Mesenchymal stem cell (in vitro differentiated cells and primary cell): ENCODE results near the gene CCPG1.
A peak's percentile ranks its signal among the peaks of the same experiment; 100 is the strongest.

ENCODE experiments used
- DNase-seq: peaks from one replicate; pipeline ENCODE4 v3.0.0-alpha.2; 2013
- H2AFZ ChIP-seq: one replicate; pipeline ENCODE4 v1.6.1; 2013; ENCODE audit warnings: low read depth, mild to moderate bottlenecking, control low read depth, inconsistent platforms, low read length, moderate library complexity
- H2AK5ac ChIP-seq: 2 replicates; pipeline ENCODE4 v1.6.1; 2013; ENCODE audit warnings: low read length, moderate library complexity, mild to moderate bottlenecking, inconsistent platforms; ENCODE audit not compliant: severe bottlenecking
- H2BK120ac ChIP-seq: one replicate; pipeline ENCODE4 v1.6.1; 2013; ENCODE audit warnings: low read depth, mild to moderate bottlenecking, inconsistent platforms, low read length, moderate library complexity
- H2BK12ac ChIP-seq, 2 experiments: one replicate each; pipeline ENCODE4 v1.6.1; 2013; ENCODE audit warnings: inconsistent platforms in 2 of 2, low read length in 2 of 2, mild to moderate bottlenecking in 2 of 2, moderate library complexity in 2 of 2, control low read depth in 1 of 2
- H2BK15ac ChIP-seq: one replicate; pipeline ENCODE4 v1.6.1; 2013; ENCODE audit warnings: mild to moderate bottlenecking, low read depth, inconsistent platforms; ENCODE audit not compliant: poor library complexity, severe bottlenecking
- H2BK5ac ChIP-seq: 2 replicates; pipeline ENCODE4 v1.6.1; 2013; ENCODE audit warnings: low read depth, mild to moderate bottlenecking, low read length, control low read depth, inconsistent platforms; ENCODE audit not compliant: poor library complexity, severe bottlenecking
- H3K14ac ChIP-seq, 2 experiments: one replicate each; pipeline ENCODE4 v1.6.1; 2013; ENCODE audit warnings: inconsistent platforms in 2 of 2, low read length in 2 of 2, control low read depth in 1 of 2, mild to moderate bottlenecking in 1 of 2, moderate library complexity in 1 of 2
- H3K18ac ChIP-seq, 2 experiments: one replicate each; pipeline ENCODE4 v1.6.1; 2013; ENCODE audit warnings: inconsistent platforms in 2 of 2, low read length in 2 of 2, control low read depth in 1 of 2, low read depth in 1 of 2, mild to moderate bottlenecking in 1 of 2
- H3K23ac ChIP-seq, 2 experiments: one replicate each; pipeline ENCODE4 v1.6.1; 2013; ENCODE audit warnings: inconsistent platforms in 2 of 2, low read length in 2 of 2, mild to moderate bottlenecking in 2 of 2, moderate library complexity in 2 of 2, control low read depth in 1 of 2
- H3K27ac ChIP-seq: 2 replicates; pipeline ENCODE4 v1.5.1; 2013; ENCODE audit warnings: mild to moderate bottlenecking, moderate library complexity, low read length, control low read depth, inconsistent platforms; ENCODE audit not compliant: poor library complexity, severe bottlenecking
- H3K27me3 ChIP-seq, 2 experiments: 2 replicates each; pipeline versions ENCODE4 v1.6.1 to v1.7.0; 2013; ENCODE audit warnings: low read length in 2 of 2, mild to moderate bottlenecking in 2 of 2, moderate library complexity in 2 of 2, control low read depth in 1 of 2, inconsistent platforms in 1 of 2; ENCODE audit not compliant: control insufficient read depth in 1 of 2, insufficient read depth in 1 of 2
- H3K36me3 ChIP-seq, 2 experiments: 2 replicates each; pipeline versions ENCODE4 v1.6.1 to v1.7.0; 2013; ENCODE audit warnings: low read length in 2 of 2, control low read depth in 1 of 2, inconsistent platforms in 1 of 2, low read depth in 1 of 2, mild to moderate bottlenecking in 1 of 2; ENCODE audit not compliant: insufficient read depth in 2 of 2, control insufficient read depth in 1 of 2
- H3K4ac ChIP-seq, 2 experiments: one replicate each; pipeline ENCODE4 v1.6.1; 2013; ENCODE audit warnings: inconsistent platforms in 2 of 2, low read length in 2 of 2, mild to moderate bottlenecking in 2 of 2, moderate library complexity in 2 of 2, control low read depth in 1 of 2, low read depth in 1 of 2
- H3K4me1 ChIP-seq: 2 replicates; pipeline ENCODE4 v1.6.1; 2013; ENCODE audit warnings: low read depth, low read length, control low read depth; ENCODE audit not compliant: control insufficient read depth, insufficient read depth
- H3K4me2 ChIP-seq: 2 replicates; pipeline ENCODE4 v1.6.1; 2013; ENCODE audit warnings: low read length, mild to moderate bottlenecking, inconsistent platforms; ENCODE audit not compliant: poor library complexity, severe bottlenecking
- H3K4me3 ChIP-seq, 2 experiments: 2 replicates each; pipeline versions ENCODE4 v1.5.1 to v1.7.0; 2013; ENCODE audit warnings: low read length in 2 of 2, mild to moderate bottlenecking in 2 of 2, control low read depth in 1 of 2, low read depth in 1 of 2; ENCODE audit not compliant: insufficient read depth in 1 of 2
- H3K79me1 ChIP-seq: replicated peaks from 2 replicates; pipeline ENCODE4 v1.6.1; 2013; ENCODE audit warnings: mild to moderate bottlenecking, control low read depth, low read length, inconsistent platforms; ENCODE audit not compliant: poor library complexity, severe bottlenecking
- H3K9ac ChIP-seq: 2 replicates; pipeline ENCODE4 v1.7.0; 2013; ENCODE audit warnings: mild to moderate bottlenecking, low read length, moderate library complexity
- H3K9me3 ChIP-seq: 2 replicates; pipeline ENCODE4 v1.7.0; 2013; ENCODE audit warnings: mild to moderate bottlenecking, low read length; ENCODE audit not compliant: control insufficient read depth
- H4K8ac ChIP-seq: one replicate; pipeline ENCODE4 v1.6.1; 2013; ENCODE audit warnings: inconsistent platforms, mild to moderate bottlenecking, low read length, moderate library complexity
- H4K91ac ChIP-seq: one replicate; pipeline ENCODE4 v1.6.1; 2013; ENCODE audit warnings: mild to moderate bottlenecking, low read length, inconsistent platforms
- WGBS: methylation state at CpG from one replicate; pipeline ENCODE4 v1.1.7; 2013; ENCODE audit warnings: mixed read lengths; 5-methylcytosine and 5-hydroxymethylcytosine counted together

Gene CCPG1

GRCh38 chr15:55327387-55327786, 80.8 kb downstream of the CCPG1 start:
- Histone ChIP-seq H4K8ac (no peak overlapping the region), H3K14ac (no peak overlapping the region), H3K9ac (no peak overlapping the region), H2AK5ac (no peak overlapping the region), H3K4me1 (no peaks in the 10 kb centered on the region), H4K91ac (no peak overlapping the region), H2BK120ac (no peak overlapping the region), H3K18ac (no peak overlapping the region), H2BK5ac (no peak overlapping the region), H3K79me1 (peaks cover 11% of the 10 kb centered on the region), H3K9me3 (no peaks in the 10 kb centered on the region), H3K4me3 (no peak overlapping the region), H3K27me3 (no peaks in the 10 kb centered on the region), H3K27ac (no peak overlapping the region), H3K36me3 (peaks cover 6 to 39% of the 10 kb centered on the region in 2 experiments), H2BK12ac (no peak overlapping the region), H3K23ac (no peak overlapping the region), H3K4me2 (no peak overlapping the region), H2AFZ (no peak overlapping the region), H2BK15ac (no peak overlapping the region), H3K4ac (no peak overlapping the region)
- 80% methylated on average over 1 of the region's 1 CpG for WGBS
- DNase-seq = no peak

- H2AK5ac ChIP-seq = no peak overlapping the region
- H3K4me1 ChIP-seq = peaks cover 5% of the 10 kb centered on the region
- H2BK120ac ChIP-seq = no peak overlapping the region
- no peak overlapping the region for H3K27ac ChIP-seq
- H3K4me2 ChIP-seq = no peak overlapping the region
- WGBS = 82% methylated on average over 4 of the region's 5 CpGs
- H3K18ac ChIP-seq = no peak overlapping the region
- peaks cover 0 to 11% of the 10 kb centered on the region in 2 experiments for H3K36me3 ChIP-seq
- no peak overlapping the region for H2BK12ac ChIP-seq
- no peak overlapping the region for H4K91ac ChIP-seq
- no peak overlapping the region for H3K14ac ChIP-seq
- H3K9me3 ChIP-seq = no peaks in the 10 kb centered on the region
- H3K4me3 ChIP-seq = no peak overlapping the region
- no peak overlapping the region for H2BK15ac ChIP-seq
- H2AFZ ChIP-seq = no peak overlapping the region
- no peak overlapping the region for H3K9ac ChIP-seq
- no peak overlapping the region for H3K4ac ChIP-seq
- peaks cover 17% of the 10 kb centered on the region for H3K79me1 ChIP-seq
- no peak overlapping the region for H2BK5ac ChIP-seq
- no peak overlapping the region for H3K23ac ChIP-seq
- H3K27me3 ChIP-seq = no peaks in the 10 kb centered on the region
- no peak overlapping the region for H4K8ac ChIP-seq
- DNase-seq = no peak
These were observed 85.7 kb downstream of the CCPG1 start for GRCh38 chr15:55322467-55322866.

- H2BK120ac ChIP-seq = no peak overlapping the region
- H3K14ac ChIP-seq = no peak overlapping the region
- no peak overlapping the region for H4K91ac ChIP-seq
- no peak overlapping the region for H4K8ac ChIP-seq
- no peak overlapping the region for H2AFZ ChIP-seq
- no peak overlapping the region for H3K4ac ChIP-seq
- no peak overlapping the region for H3K4me2 ChIP-seq
- H3K27ac ChIP-seq = no peak overlapping the region
- H2BK5ac ChIP-seq = no peak overlapping the region
- peaks cover 18% of the 10 kb centered on the region for H3K79me1 ChIP-seq
- no peak overlapping the region for H2BK12ac ChIP-seq
- H3K4me3 ChIP-seq = peak overlapping the region in 1 of 2 experiments; percentile 89
- peaks cover 0 to 9% of the 10 kb centered on the region in 2 experiments for H3K36me3 ChIP-seq
- no peaks in the 10 kb centered on the region for H3K27me3 ChIP-seq
- DNase-seq = no peak
- H2AK5ac ChIP-seq = no peak overlapping the region
- H3K4me1 ChIP-seq = peaks cover 8% of the 10 kb centered on the region
- WGBS = no CpG with 5 or more reads among the region's 1 CpG
- peak overlapping the region; percentile 98 for H3K9ac ChIP-seq
- H2BK15ac ChIP-seq = no peak overlapping the region
- no peaks in the 10 kb centered on the region for H3K9me3 ChIP-seq
- no peak overlapping the region for H3K23ac ChIP-seq
- H3K18ac ChIP-seq = no peak overlapping the region
These were observed 87.2 kb downstream of the CCPG1 start for GRCh38 chr15:55320963-55321362.

DNA sequence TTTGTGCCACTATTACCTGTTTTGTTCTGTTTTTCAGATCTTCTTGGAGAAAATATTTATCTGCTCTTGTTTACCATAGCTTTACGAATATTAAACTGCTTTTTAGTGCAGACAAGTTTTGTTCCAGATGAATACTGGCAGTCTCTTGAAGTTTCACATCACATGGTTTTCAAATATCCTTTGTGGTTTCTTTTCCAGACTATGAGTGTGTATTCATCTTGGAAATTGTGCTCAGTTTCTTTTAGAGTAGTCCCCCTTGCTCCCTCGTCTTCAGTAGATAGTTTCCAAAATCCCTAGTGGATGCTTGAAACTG, 88.0 kb downstream of the CCPG1 start:
- no peak overlapping the region for H2BK120ac ChIP-seq
- H3K18ac ChIP-seq = no peak overlapping the region
- no peak overlapping the region for H4K8ac ChIP-seq
- no peak overlapping the region for H3K27ac ChIP-seq
- H3K4me3 ChIP-seq = peak overlapping the region in 1 of 2 experiments; percentile 89
- no peak overlapping the region for H4K91ac ChIP-seq
- no peaks in the 10 kb centered on the region for H3K27me3 ChIP-seq
- H3K4me1 ChIP-seq = peaks cover 8% of the 10 kb centered on the region
- no peak overlapping the region for H3K4ac ChIP-seq
- H3K9ac ChIP-seq = peak overlapping the region; percentile 98
- H3K79me1 ChIP-seq = peaks cover 18% of the 10 kb centered on the region
- peaks cover 0 to 9% of the 10 kb centered on the region in 2 experiments for H3K36me3 ChIP-seq
- peak overlapping the region; percentile 55 for H3K4me2 ChIP-seq
- no peaks in the 10 kb centered on the region for H3K9me3 ChIP-seq
- H2AFZ ChIP-seq = no peak overlapping the region
- no peak overlapping the region for H2BK12ac ChIP-seq
- no peak overlapping the region for H3K14ac ChIP-seq
- WGBS = no CpG with 5 or more reads among the region's 2 CpGs
- DNase-seq = peak; percentile 34
- no peak overlapping the region for H2BK15ac ChIP-seq
- H2AK5ac ChIP-seq = no peak overlapping the region
- H3K23ac ChIP-seq = no peak overlapping the region
- no peak overlapping the region for H2BK5ac ChIP-seq
